Endothelial cell (in vitro differentiated cells): ENCODE measurements around the gene SERPINB2. TPM values are rescaled to one million over a fixed set of nuclear protein-coding genes. Genes with fewer than 3 reads are reported as not detected.
"Not testable (repeated sequence)": the region's sequence is repeated elsewhere in the genome, so short reads cannot be mapped to it uniquely, and the experiment has no call there.

Experiments
- DNase-seq: peaks from one replicate; pipeline ENCODE4 v3.0.0; 2021; ENCODE audit warnings: low spot score
- H3K27ac Mint-ChIP-seq: one replicate; pipeline ENCODE4 v1.8.0; 2021; ENCODE audit warnings: mixed read lengths, inconsistent platforms; ENCODE audit not compliant: unreplicated experiment
- H3K27me3 Mint-ChIP-seq: one replicate; pipeline ENCODE4 v1.8.0; 2021; ENCODE audit warnings: mild to moderate bottlenecking, moderate library complexity, mixed read lengths, inconsistent platforms; ENCODE audit not compliant: unreplicated experiment
- H3K36me3 Mint-ChIP-seq: one replicate; pipeline ENCODE4 v1.8.0; 2021; ENCODE audit warnings: mild to moderate bottlenecking, low read depth, mixed read lengths, inconsistent platforms; ENCODE audit not compliant: unreplicated experiment
- H3K4me1 Mint-ChIP-seq: one replicate; pipeline ENCODE4 v1.8.0; 2021; ENCODE audit warnings: mild to moderate bottlenecking, mixed read lengths, inconsistent platforms; ENCODE audit not compliant: unreplicated experiment
- H3K4me3 Mint-ChIP-seq: one replicate; pipeline ENCODE4 v1.8.0; 2021; ENCODE audit warnings: mild to moderate bottlenecking, mixed read lengths, inconsistent platforms; ENCODE audit not compliant: unreplicated experiment
- H3K9me3 Mint-ChIP-seq: one replicate; pipeline ENCODE4 v1.8.0; 2021; ENCODE audit warnings: mixed read lengths, inconsistent platforms; ENCODE audit not compliant: unreplicated experiment
- total RNA-seq: library from RNA; stranded (reverse); fragmentation: NEBNext Ultra II Directional; extraction: Animal tissue kit (Norgen Biotek cat#: 25700); gene quantifications from one replicate; pipeline ENCODE4 v1.2.1, GENCODE V29; 2021; ENCODE audit not compliant: unreplicated experiment
- TF ChIP-seq, protein P1 (sequence below): fragments of 200-600 bp; sonication (generic); IDR thresholded peaks from one replicate; pipeline ENCODE4 v1.5.0; 2021; ENCODE audit warnings: antibody characterized with exemption; ENCODE audit not compliant: unreplicated experiment

The SERPINB2 gene
- total RNA-seq, 1 donor from 2014 or later, result not detected

- TF ChIP-seq, protein P1, sequence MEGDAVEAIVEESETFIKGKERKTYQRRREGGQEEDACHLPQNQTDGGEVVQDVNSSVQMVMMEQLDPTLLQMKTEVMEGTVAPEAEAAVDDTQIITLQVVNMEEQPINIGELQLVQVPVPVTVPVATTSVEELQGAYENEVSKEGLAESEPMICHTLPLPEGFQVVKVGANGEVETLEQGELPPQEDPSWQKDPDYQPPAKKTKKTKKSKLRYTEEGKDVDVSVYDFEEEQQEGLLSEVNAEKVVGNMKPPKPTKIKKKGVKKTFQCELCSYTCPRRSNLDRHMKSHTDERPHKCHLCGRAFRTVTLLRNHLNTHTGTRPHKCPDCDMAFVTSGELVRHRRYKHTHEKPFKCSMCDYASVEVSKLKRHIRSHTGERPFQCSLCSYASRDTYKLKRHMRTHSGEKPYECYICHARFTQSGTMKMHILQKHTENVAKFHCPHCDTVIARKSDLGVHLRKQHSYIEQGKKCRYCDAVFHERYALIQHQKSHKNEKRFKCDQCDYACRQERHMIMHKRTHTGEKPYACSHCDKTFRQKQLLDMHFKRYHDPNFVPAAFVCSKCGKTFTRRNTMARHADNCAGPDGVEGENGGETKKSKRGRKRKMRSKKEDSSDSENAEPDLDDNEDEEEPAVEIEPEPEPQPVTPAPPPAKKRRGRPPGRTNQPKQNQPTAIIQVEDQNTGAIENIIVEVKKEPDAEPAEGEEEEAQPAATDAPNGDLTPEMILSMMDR, result no peak
- Mint-ChIP-seq H3K27ac (no peak overlapping the region), H3K9me3 (no peaks in the 10 kb centered on the region), H3K4me1 (no peaks in the 10 kb centered on the region), H3K4me3 (no peak overlapping the region), H3K27me3 (no peaks in the 10 kb centered on the region), H3K36me3 (no peaks in the 10 kb centered on the region)
- no peak for DNase-seq
Measured at GRCh38 chr18:63928331-63928730, 40.8 kb downstream of the SERPINB2 start.

DNA sequence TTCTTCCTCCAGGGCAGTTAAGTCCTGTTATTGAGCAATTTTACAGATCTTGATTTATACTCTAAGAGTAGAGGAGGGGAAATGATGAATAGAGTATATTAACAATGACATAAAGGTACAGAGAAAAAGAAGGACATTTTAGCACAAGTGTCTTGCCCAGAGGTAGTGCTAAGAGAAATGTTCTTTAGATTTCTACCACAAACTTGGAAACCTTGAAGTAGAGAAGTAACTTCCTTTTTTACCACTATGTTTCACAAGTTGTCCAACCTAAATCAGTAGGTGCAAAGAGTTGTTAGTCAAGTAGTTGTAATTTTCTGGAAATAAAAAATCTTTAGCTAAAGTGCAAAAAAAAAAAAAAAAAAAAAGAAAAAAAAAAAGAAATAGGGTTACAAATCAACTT lies 41.9 kb downstream of the SERPINB2 start:
- not testable (repeated sequence) for H3K36me3 Mint-ChIP-seq, H3K4me3 Mint-ChIP-seq, H3K4me1 Mint-ChIP-seq, H3K9me3 Mint-ChIP-seq, DNase-seq, H3K27me3 Mint-ChIP-seq, H3K27ac Mint-ChIP-seq

- Mint-ChIP-seq H3K9me3 (no peaks in the 10 kb centered on the region), H3K27me3 (no peaks in the 10 kb centered on the region), H3K27ac (no peak overlapping the region), H3K4me1 (no peaks in the 10 kb centered on the region), H3K36me3 (no peaks in the 10 kb centered on the region), H3K4me3 (no peak overlapping the region)
- TF ChIP-seq, protein P1, result no peak
- DNase-seq, result no peak
Measured at GRCh38 chr18:63930773-63931354, 43.4 kb downstream of the SERPINB2 start.

- Mint-ChIP-seq H3K9me3 (no peaks in the 10 kb centered on the region), H3K27ac (no peak overlapping the region), H3K4me3 (peak overlapping the region; percentile 81), H3K27me3 (no peaks in the 10 kb centered on the region), H3K36me3 (no peaks in the 10 kb centered on the region), H3K4me1 (no peaks in the 10 kb centered on the region)
- DNase-seq, result peak; percentile 82
- TF ChIP-seq, protein P1, result peak; percentile 20
Measured at GRCh38 chr18:63936156-63936931, 48.8 kb downstream of the SERPINB2 start.

GRCh38 chr18:63936932-63937393 lies 49.5 kb downstream of the SERPINB2 start:
- H3K27ac Mint-ChIP-seq, result no peak overlapping the region
- no peak overlapping the region for H3K4me3 Mint-ChIP-seq
- H3K9me3 Mint-ChIP-seq, result no peaks in the 10 kb centered on the region
- no peaks in the 10 kb centered on the region for H3K4me1 Mint-ChIP-seq
- DNase-seq, result no peak
- TF ChIP-seq, protein P1, result no peak
- no peaks in the 10 kb centered on the region for H3K27me3 Mint-ChIP-seq
- no peaks in the 10 kb centered on the region for H3K36me3 Mint-ChIP-seq
